ENCODE results near the gene ZBTB22.
A peak's percentile ranks its signal among the peaks of the same experiment; 100 is the strongest.

ZBTB22 gene

GRCh38 chr6:33289784-33290315 lies 27.7 kb downstream of the ZBTB22 start:
- peaks cover 5% of the 10 kb centered on the region for H3K79me1 ChIP-seq (ENCODE audit: low read depth, low read length)
- no peak overlapping the region for H3K14ac ChIP-seq (ENCODE audit: low read length)
- H2AK5ac ChIP-seq (ENCODE audit: low read depth, low read length): peak overlapping the region; percentile 82
- H3K4me2 ChIP-seq (ENCODE audit: insufficient read depth, low read length, poor library complexity, severe bottlenecking): peak overlapping the region; percentile 95
- peak overlapping the region; percentile 9 for H2BK120ac ChIP-seq (ENCODE audit: low read depth, low read length)
- H3K4me3 ChIP-seq (ENCODE audit: low read length in 2 of 2): peak overlapping the region; percentile 83 to 84
- no peaks in the 10 kb centered on the region for H3K9me3 ChIP-seq (replicated peaks in 1 of 2; ENCODE audit: control insufficient read depth in 2 of 2, insufficient read depth in 1 of 2, low read depth in 1 of 2, low read length in 2 of 2)
- no peak overlapping the region for H3K27ac ChIP-seq (replicated peaks; ENCODE audit: low read length)
- peaks cover 9 to 13% of the 10 kb centered on the region in 2 donors for H3K4me1 ChIP-seq (ENCODE audit: control insufficient read depth in 2 of 2, insufficient read depth in 1 of 2, low read depth in 1 of 2, low read length in 2 of 2)
- H2AFZ ChIP-seq (ENCODE audit: low read length): peak overlapping the region; percentile 97
- H2BK15ac ChIP-seq (ENCODE audit: low read length): no peak overlapping the region
- no peak overlapping the region for H3K4ac ChIP-seq (ENCODE audit: low read length)
- H2BK12ac ChIP-seq (ENCODE audit: low read length): no peak overlapping the region
- WGBS, 2 donors (ENCODE audit: extremely low coverage in 2 of 2, insufficient read length in 2 of 2, insufficient replicate concordance in 1 of 2): no CpG with 5 or more reads among the region's 14 CpGs
- H4K91ac ChIP-seq (ENCODE audit: low read depth, low read length, poor library complexity): no peak overlapping the region
- H3K18ac ChIP-seq (ENCODE audit: low read length): no peak overlapping the region
- peak overlapping the region; percentile 89 for H3K9ac ChIP-seq (ENCODE audit: low read depth, low read length, poor library complexity)
- no peak overlapping the region for H2BK5ac ChIP-seq (ENCODE audit: low read length)
- H3K36me3 ChIP-seq (replicated peaks in 1 of 2; ENCODE audit: control insufficient read depth in 2 of 2, insufficient read depth in 2 of 2, low read length in 2 of 2): peaks cover 29 to 72% of the 10 kb centered on the region in 2 donors
- no peak overlapping the region for H4K8ac ChIP-seq (ENCODE audit: low read depth, low read length)
- DNase-seq (ENCODE audit: low spot score): no peak
- no peak overlapping the region for H3K23ac ChIP-seq (ENCODE audit: low read depth, low read length, poor library complexity)
- no peaks in the 10 kb centered on the region for H3K27me3 ChIP-seq (ENCODE audit: control insufficient read depth in 3 of 3, insufficient read depth in 3 of 3, low read depth in 1 of 3, low read length in 3 of 3)

GRCh38 chr6:33288921-33289783 lies 28.4 kb downstream of the ZBTB22 start, which contains the start of the genes PFDN6 and WDR46:
Gene PFDN6 (plus strand): TSS chr6:33289601. CDS start chr6:33289857, 256 bp downstream.
Gene WDR46 (minus strand): TSS chr6:33289239. CDS start chr6:33289170, 69 bp downstream.
- no peak within 1 kb of the TSS for H2BK5ac ChIP-seq (ENCODE audit: low read length)
- no peak within 1 kb of the TSS for H3K4ac ChIP-seq (ENCODE audit: low read length)
- no peak within 1 kb of the TSS for H3K27ac ChIP-seq (replicated peaks; ENCODE audit: low read length)
- H4K8ac ChIP-seq (ENCODE audit: low read depth, low read length): no peak within 1 kb of the TSS
- peaks cover 27 to 72% of the 10 kb centered on the region in 2 donors for H3K36me3 ChIP-seq (replicated peaks in 1 of 2; ENCODE audit: control insufficient read depth in 2 of 2, insufficient read depth in 2 of 2, low read length in 2 of 2)
- H3K27me3 ChIP-seq (ENCODE audit: control insufficient read depth in 3 of 3, insufficient read depth in 3 of 3, low read depth in 1 of 3, low read length in 3 of 3): no peaks in the 10 kb centered on the region
- peak within 1 kb of the TSS; percentile 34 for H3K23ac ChIP-seq (ENCODE audit: low read depth, low read length, poor library complexity)
- peak within 1 kb of the TSS; percentile 83 to 84 for H3K4me3 ChIP-seq (ENCODE audit: low read length in 2 of 2)
- peaks cover 5% of the 10 kb centered on the region for H3K79me1 ChIP-seq (ENCODE audit: low read depth, low read length)
- H2AK5ac ChIP-seq (ENCODE audit: low read depth, low read length): peak within 1 kb of the TSS; percentile 82
- peak within 1 kb of the TSS; percentile 89 for H3K9ac ChIP-seq (ENCODE audit: low read depth, low read length, poor library complexity)
- peak; percentile 78 for DNase-seq (ENCODE audit: low spot score)
- peak within 1 kb of the TSS; percentile 95 for H3K4me2 ChIP-seq (ENCODE audit: insufficient read depth, low read length, poor library complexity, severe bottlenecking)
- peak within 1 kb of the TSS; percentile 9 for H2BK120ac ChIP-seq (ENCODE audit: low read depth, low read length)
- H2BK12ac ChIP-seq (ENCODE audit: low read length): no peak within 1 kb of the TSS
- no CpG with 5 or more reads among the region's 43 CpGs for WGBS, 2 donors (ENCODE audit: extremely low coverage in 2 of 2, insufficient read length in 2 of 2, insufficient replicate concordance in 1 of 2)
- H2BK15ac ChIP-seq (ENCODE audit: low read length): no peak within 1 kb of the TSS
- peaks cover 9 to 13% of the 10 kb centered on the region in 2 donors for H3K4me1 ChIP-seq (ENCODE audit: control insufficient read depth in 2 of 2, insufficient read depth in 1 of 2, low read depth in 1 of 2, low read length in 2 of 2)
- H3K14ac ChIP-seq (ENCODE audit: low read length): no peak within 1 kb of the TSS
- H3K18ac ChIP-seq (ENCODE audit: low read length): no peak within 1 kb of the TSS
- no peak within 1 kb of the TSS for H4K91ac ChIP-seq (ENCODE audit: low read depth, low read length, poor library complexity)
- no peaks in the 10 kb centered on the region for H3K9me3 ChIP-seq (replicated peaks in 1 of 2; ENCODE audit: control insufficient read depth in 2 of 2, insufficient read depth in 1 of 2, low read depth in 1 of 2, low read length in 2 of 2)
- H2AFZ ChIP-seq (ENCODE audit: low read length): peak within 1 kb of the TSS; percentile 97

- Histone ChIP-seq H2BK120ac (ENCODE audit: low read depth, low read length) (no peak overlapping the region), H3K4me2 (ENCODE audit: insufficient read depth, low read length, poor library complexity, severe bottlenecking) (peak overlapping the region; percentile 95), H3K79me1 (ENCODE audit: low read depth, low read length) (peaks cover 5% of the 10 kb centered on the region), H3K4ac (ENCODE audit: low read length) (no peak overlapping the region), H3K27me3 (ENCODE audit: control insufficient read depth in 3 of 3, insufficient read depth in 3 of 3, low read depth in 1 of 3, low read length in 3 of 3) (no peaks in the 10 kb centered on the region), H3K23ac (ENCODE audit: low read depth, low read length, poor library complexity) (no peak overlapping the region), H3K14ac (ENCODE audit: low read length) (no peak overlapping the region), H2BK12ac (ENCODE audit: low read length) (no peak overlapping the region), H3K36me3 (replicated peaks in 1 of 2; ENCODE audit: control insufficient read depth in 2 of 2, insufficient read depth in 2 of 2, low read length in 2 of 2) (peaks cover 28 to 70% of the 10 kb centered on the region in 2 donors), H3K4me1 (ENCODE audit: control insufficient read depth in 2 of 2, insufficient read depth in 1 of 2, low read depth in 1 of 2, low read length in 2 of 2) (peaks cover 9 to 13% of the 10 kb centered on the region in 2 donors), H3K9ac (ENCODE audit: low read depth, low read length, poor library complexity) (peak overlapping the region; percentile 75), H4K91ac (ENCODE audit: low read depth, low read length, poor library complexity) (no peak overlapping the region), H2AFZ (ENCODE audit: low read length) (peak overlapping the region; percentile 97), H2BK5ac (ENCODE audit: low read length) (no peak overlapping the region), H4K8ac (ENCODE audit: low read depth, low read length) (no peak overlapping the region), H3K18ac (ENCODE audit: low read length) (no peak overlapping the region), H2AK5ac (ENCODE audit: low read depth, low read length) (peak overlapping the region; percentile 2), H3K4me3 (ENCODE audit: low read length in 2 of 2) (peak overlapping the region; percentile 83 to 84), H3K27ac (replicated peaks; ENCODE audit: low read length) (no peak overlapping the region), H2BK15ac (ENCODE audit: low read length) (no peak overlapping the region), H3K9me3 (replicated peaks in 1 of 2; ENCODE audit: control insufficient read depth in 2 of 2, insufficient read depth in 1 of 2, low read depth in 1 of 2, low read length in 2 of 2) (no peaks in the 10 kb centered on the region)
- no peak for DNase-seq (ENCODE audit: low spot score)
- no CpG with 5 or more reads among the region's 21 CpGs for WGBS, 2 donors (ENCODE audit: extremely low coverage in 2 of 2, insufficient read length in 2 of 2, insufficient replicate concordance in 1 of 2)
Measured at GRCh38 chr6:33288141-33288920, 29.2 kb downstream of the ZBTB22 start.

All from neuronal stem cell (in vitro differentiated cells).